ENCODE results near the gene ARHGEF19. TPM values are rescaled to one million over a fixed set of nuclear protein-coding genes. Genes with fewer than 3 reads are reported as not detected.
"Not testable (repeated sequence)": the region's sequence is repeated elsewhere in the genome, so short reads cannot be mapped to it uniquely, and the experiment has no call there.

ARHGEF19 gene
- total and polyA plus RNA-seq, 2 of the 13 experiments (the other 11 are each of a cell fraction or from before 2014, with no cell fraction given): 1.7 to 1.8 TPM

- no peak for TF ChIP-seq SKI (IDR thresholded peaks at IDR 0.05; ENCODE audit: partially characterized antibody)
- TF ChIP-seq WIZ (CRISPR knock-in tag; IDR thresholded peaks at IDR 0.05): no peak
These were observed 3.7 kb upstream of the ARHGEF19 start (continued) for GRCh38 chr1:16215882-16216753.

GRCh38 chr1:16215240-16215639, 2.8 kb upstream of the ARHGEF19 start:
- BruUV-seq (replicated peaks); FAIRE-seq; ATAC-seq; H3K9me3 ChIP-seq (ENCODE audit: low read length); H2AFZ ChIP-seq (ENCODE audit: low read length); intact Hi-C loops (cut with micrococcal nuclease; ENCODE audit: unreplicated experiment); H3K79me2 ChIP-seq (ENCODE audit: insufficient read depth, low read length); H3K27ac ChIP-seq (ENCODE audit: extremely low read length, insufficient read depth, low read length); DNase-seq (ENCODE audit: low spot score); in situ Hi-C loops (cut with HindIII; ENCODE audit: extremely low pct_ligation_motif_present, low pct_unique_long_range_greater_than_20kb); H3K36me3 ChIP-seq (replicated peaks in 1 of 2; ENCODE audit: control insufficient read depth in 1 of 2, insufficient read depth in 2 of 2, low read length in 2 of 2); CTCF ChIA-PET (ENCODE audit: low intra/inter-chr PET ratio, low total read pairs); H4K20me1 ChIP-seq (ENCODE audit: insufficient read depth, low read length); H3K9ac ChIP-seq (ENCODE audit: insufficient read depth, low read depth, low read length); H3K4me3 ChIP-seq (replicated peaks in 1 of 3; ENCODE audit: insufficient read depth in 1 of 3, low read depth in 2 of 3, low read length in 3 of 3); H3K4me2 ChIP-seq (ENCODE audit: low read depth, low read length): not testable (repeated sequence)
- POLR2A ChIA-PET: interaction anchor here (1.2 kb wide), 1 partner anchor 8 kb away, joined by 3 read pairs; no protein-coding TSS in a partner anchor
- Histone ChIP-seq H3K4me1 (ENCODE audit: insufficient read depth, low read length) (peaks cover 44% of the 10 kb centered on the region), H3K27me3 (ENCODE audit: control insufficient read depth in 1 of 2, insufficient read depth in 2 of 2, low read length in 2 of 2) (peaks cover 4 to 22% of the 10 kb centered on the region in 2 experiments; a peak in 3 of 5 replicates)
- 85% methylated on average over 14 of the region's 14 CpGs for WGBS (ENCODE audit: low lambda C conversion rate)

- DNase-seq (ENCODE audit: low spot score); in situ Hi-C loops (cut with HindIII; ENCODE audit: extremely low pct_ligation_motif_present, low pct_unique_long_range_greater_than_20kb); H4K20me1 ChIP-seq (ENCODE audit: insufficient read depth, low read length); H3K9me3 ChIP-seq (ENCODE audit: low read length); H3K79me2 ChIP-seq (ENCODE audit: insufficient read depth, low read length); H3K36me3 ChIP-seq (replicated peaks in 1 of 2; ENCODE audit: control insufficient read depth in 1 of 2, insufficient read depth in 2 of 2, low read length in 2 of 2); POLR2A ChIA-PET; ATAC-seq; intact Hi-C loops (cut with micrococcal nuclease; ENCODE audit: unreplicated experiment); H3K4me2 ChIP-seq (ENCODE audit: low read depth, low read length); H3K9ac ChIP-seq (ENCODE audit: insufficient read depth, low read depth, low read length); H2AFZ ChIP-seq (ENCODE audit: low read length); FAIRE-seq; H3K4me3 ChIP-seq (replicated peaks in 1 of 3; ENCODE audit: insufficient read depth in 1 of 3, low read depth in 2 of 3, low read length in 3 of 3); BruUV-seq (replicated peaks); H3K27ac ChIP-seq (ENCODE audit: extremely low read length, insufficient read depth, low read length); CTCF ChIA-PET (ENCODE audit: low intra/inter-chr PET ratio, low total read pairs): not testable (repeated sequence)
- Histone ChIP-seq H3K4me1 (ENCODE audit: insufficient read depth, low read length) (peaks cover 56% of the 10 kb centered on the region), H3K27me3 (ENCODE audit: control insufficient read depth in 1 of 2, insufficient read depth in 2 of 2, low read length in 2 of 2) (peaks cover 4 to 38% of the 10 kb centered on the region in 2 experiments; a peak in 3 of 5 replicates)
- 65% methylated on average over 3 of the region's 3 CpGs for WGBS (ENCODE audit: low lambda C conversion rate)
These were observed 1.1 kb upstream of the ARHGEF19 start for GRCh38 chr1:16213544-16213943.

Data from HepG2 (cell line).